Vagina (tissue), 2 donors: ENCODE results near the gene TECPR1. TPM values are rescaled to one million over a fixed set of nuclear protein-coding genes. Genes with fewer than 3 reads are reported as not detected.

Experiments used
- DNase-seq, 2 donors: peaks; one replicate each; pipeline ENCODE4 v3.0.0-alpha.2; 2017; ENCODE audit errors: extremely low spot score in 2 of 2
- H3K27ac ChIP-seq: fragments of 200-600 bp; sonication (generic); one replicate; pipeline ENCODE4 v1.5.1; 2019
- H3K27me3 ChIP-seq: fragments of 200-600 bp; sonication (generic); one replicate; pipeline ENCODE4 v1.5.1; 2019
- H3K36me3 ChIP-seq, 2 donors: fragments of 200-600 bp; sonication (generic); one replicate each; pipeline ENCODE4 v1.5.1; 2017 to 2019
- H3K4me1 ChIP-seq: fragments of 200-600 bp; sonication (generic); one replicate; pipeline ENCODE4 v1.5.1; 2019
- H3K4me3 ChIP-seq, 2 donors: fragments of 200-600 bp; sonication (generic); 1 replicate in 1 of 2; 2 replicates in 1 of 2; pipeline ENCODE4 v1.5.1; 2016 to 2019
- H3K9me3 ChIP-seq: fragments of 200-600 bp; sonication (generic); one replicate; pipeline ENCODE4 v1.5.1; 2019
- POLR2A ChIP-seq, 2 donors: fragments of 450-650 bp; IDR thresholded peaks; one replicate each; pipeline ENCODE4 v1.6.1; 2017; ENCODE audit warnings: antibody characterized with exemption in 2 of 2, mild to moderate bottlenecking in 2 of 2, moderate library complexity in 2 of 2
- POLR2AphosphoS5 ChIP-seq, 2 donors: sonication (generic); formaldehyde crosslinking; IDR thresholded peaks; one replicate each; pipeline ENCODE4 v1.9.0; 2017; ENCODE audit warnings: antibody characterized with exemption in 2 of 2, mild to moderate bottlenecking in 2 of 2, low read depth in 1 of 2; ENCODE audit not compliant: insufficient read depth in 1 of 2
- intact Hi-C: fragments of 100-400 bp; cut with DNase I; formaldehyde crosslinking; loops from one replicate; pipeline ENCODE4 v1.15.1; 2023
- total RNA-seq: library from RNA; depleted of rRNA; stranded (reverse); fragments of >200 nt; gene quantifications from one replicate; pipeline ENCODE4 v1.2.3, GENCODE V29; 2016
- TF ChIP-seq, protein P1 (sequence below), 3 experiments: fragments of 450-650 bp in 2 of 3; fragments of 200-600 bp in 1 of 3; sonication (generic) in 1 of 3; IDR thresholded peaks; one replicate each; pipeline ENCODE4 v1.5.1; 2017 to 2019; ENCODE audit warnings: antibody characterized with exemption in 3 of 3, mild to moderate bottlenecking in 2 of 3, moderate library complexity in 2 of 3

TECPR1 gene
- total RNA-seq, 1 donor from 2014 or later = 19.6 TPM

DNA sequence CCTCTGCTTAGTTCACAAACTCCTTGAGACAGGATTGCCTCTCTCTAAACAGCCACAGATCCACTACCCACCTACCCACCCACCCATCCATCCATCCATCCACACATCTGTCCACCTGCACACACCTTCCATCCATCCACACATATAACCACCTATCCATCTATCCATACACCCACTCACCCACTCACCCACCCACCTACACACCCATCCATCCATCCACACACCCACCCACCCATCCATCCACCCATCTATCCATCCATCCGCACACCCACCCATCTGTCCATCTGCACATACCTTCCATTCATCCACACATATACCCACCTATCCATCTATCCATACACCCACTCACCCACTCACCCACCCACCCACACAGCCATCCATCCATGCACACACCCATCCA, 9.7 kb downstream of the TECPR1 start:
- no peak overlapping the region for H3K27ac ChIP-seq
- H3K4me1 ChIP-seq = no peaks in the 10 kb centered on the region
- TF ChIP-seq POLR2AphosphoS5 (IDR thresholded peaks at IDR 0.05; ENCODE audit: insufficient read depth in 1 of 2, low read depth in 1 of 2) = no peak
- TF ChIP-seq, protein P1, sequence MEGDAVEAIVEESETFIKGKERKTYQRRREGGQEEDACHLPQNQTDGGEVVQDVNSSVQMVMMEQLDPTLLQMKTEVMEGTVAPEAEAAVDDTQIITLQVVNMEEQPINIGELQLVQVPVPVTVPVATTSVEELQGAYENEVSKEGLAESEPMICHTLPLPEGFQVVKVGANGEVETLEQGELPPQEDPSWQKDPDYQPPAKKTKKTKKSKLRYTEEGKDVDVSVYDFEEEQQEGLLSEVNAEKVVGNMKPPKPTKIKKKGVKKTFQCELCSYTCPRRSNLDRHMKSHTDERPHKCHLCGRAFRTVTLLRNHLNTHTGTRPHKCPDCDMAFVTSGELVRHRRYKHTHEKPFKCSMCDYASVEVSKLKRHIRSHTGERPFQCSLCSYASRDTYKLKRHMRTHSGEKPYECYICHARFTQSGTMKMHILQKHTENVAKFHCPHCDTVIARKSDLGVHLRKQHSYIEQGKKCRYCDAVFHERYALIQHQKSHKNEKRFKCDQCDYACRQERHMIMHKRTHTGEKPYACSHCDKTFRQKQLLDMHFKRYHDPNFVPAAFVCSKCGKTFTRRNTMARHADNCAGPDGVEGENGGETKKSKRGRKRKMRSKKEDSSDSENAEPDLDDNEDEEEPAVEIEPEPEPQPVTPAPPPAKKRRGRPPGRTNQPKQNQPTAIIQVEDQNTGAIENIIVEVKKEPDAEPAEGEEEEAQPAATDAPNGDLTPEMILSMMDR (IDR thresholded peaks at IDR 0.05) = no peak
- no peak for TF ChIP-seq POLR2A (IDR thresholded peaks at IDR 0.05)
- no peak overlapping the region for H3K4me3 ChIP-seq
- no peak for DNase-seq
- intact Hi-C loops = no loop called here
- H3K36me3 ChIP-seq = peaks cover 0 to 32% of the 10 kb centered on the region in 2 donors
- H3K27me3 ChIP-seq = no peaks in the 10 kb centered on the region
- no peaks in the 10 kb centered on the region for H3K9me3 ChIP-seq

DNA sequence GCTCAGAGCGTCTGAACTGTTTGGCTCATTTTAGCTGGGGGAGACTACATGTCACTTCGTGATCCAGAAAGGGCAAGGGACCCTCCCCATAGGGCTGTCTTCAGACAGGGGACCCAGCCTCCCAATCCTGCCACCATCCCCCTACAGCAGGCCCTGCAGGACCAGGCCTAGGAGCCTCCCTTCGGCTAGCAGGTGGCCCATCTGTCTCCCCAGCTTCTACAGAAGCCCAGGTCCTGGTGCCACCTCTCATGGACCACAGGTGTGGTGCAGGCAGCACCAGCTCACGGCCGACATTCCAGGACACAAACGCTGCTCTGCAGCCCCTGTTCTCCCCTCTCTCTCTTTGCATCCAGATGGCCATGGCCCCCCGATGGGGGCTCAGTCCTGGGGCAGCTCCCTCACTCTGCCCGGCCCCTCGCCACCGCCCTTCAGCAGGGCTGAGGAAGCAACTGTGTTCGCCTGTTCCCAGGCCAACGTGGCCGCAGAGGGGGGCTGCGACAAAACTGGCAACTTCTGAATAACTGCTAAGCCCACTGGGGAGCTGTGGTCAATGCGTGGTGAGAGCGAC, 10.3 kb downstream of the TECPR1 start:
- intact Hi-C loops = no loop called here
- no peak for DNase-seq
- H3K9me3 ChIP-seq = no peaks in the 10 kb centered on the region
- TF ChIP-seq, protein P1 (IDR thresholded peaks at IDR 0.05) = no peak
- TF ChIP-seq POLR2A (IDR thresholded peaks at IDR 0.05) (no peak), POLR2AphosphoS5 (IDR thresholded peaks at IDR 0.05; ENCODE audit: insufficient read depth in 1 of 2, low read depth in 1 of 2) (no peak)
- no peaks in the 10 kb centered on the region for H3K4me1 ChIP-seq
- H3K4me3 ChIP-seq = no peak overlapping the region
- H3K27ac ChIP-seq = no peak overlapping the region
- peaks cover 0 to 32% of the 10 kb centered on the region in 2 donors for H3K36me3 ChIP-seq
- no peaks in the 10 kb centered on the region for H3K27me3 ChIP-seq

DNA sequence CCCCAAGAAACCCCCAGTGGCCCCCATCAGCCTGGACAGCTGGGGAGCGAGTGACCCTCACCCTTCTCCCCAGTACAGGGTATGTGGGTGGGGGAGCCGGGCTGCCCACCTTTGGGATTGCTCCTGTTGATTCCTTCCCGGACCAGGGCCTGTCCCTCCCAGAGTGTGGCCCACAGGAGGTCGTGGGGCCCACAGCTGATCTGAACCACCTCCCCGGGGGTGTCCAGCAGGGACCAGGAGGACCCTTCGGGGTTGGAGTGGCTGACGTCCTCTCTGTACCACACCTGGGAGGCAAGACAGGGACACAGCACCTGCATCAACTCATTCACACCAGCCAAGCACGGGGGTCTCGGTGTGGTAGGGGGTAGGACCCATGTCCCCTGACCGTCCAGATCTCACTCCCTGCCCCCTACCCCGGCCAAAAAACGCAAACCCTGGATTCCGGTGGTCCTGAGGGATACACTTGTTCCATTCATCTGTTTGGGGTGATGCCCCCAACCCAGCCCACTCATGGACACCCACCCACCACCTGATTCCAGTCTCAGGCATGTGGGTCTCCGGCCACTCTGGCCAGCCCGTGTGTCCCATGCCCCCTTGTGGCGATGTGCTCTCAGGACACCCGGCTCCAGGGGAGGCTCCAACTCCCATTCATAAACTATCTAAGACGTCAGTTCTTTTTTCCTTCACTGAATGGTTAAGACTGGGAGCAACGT, 10.9 kb downstream of the TECPR1 start:
- DNase-seq = peak in 1 of 2 donors; percentile 72
- peaks cover 0 to 35% of the 10 kb centered on the region in 2 donors for H3K36me3 ChIP-seq
- intact Hi-C loops = no loop called here
- no peaks in the 10 kb centered on the region for H3K27me3 ChIP-seq
- H3K9me3 ChIP-seq = no peaks in the 10 kb centered on the region
- H3K27ac ChIP-seq = no peak overlapping the region
- H3K4me1 ChIP-seq = no peaks in the 10 kb centered on the region
- TF ChIP-seq, protein P1 (IDR thresholded peaks at IDR 0.05) = peak in 1 of 3 experiments; percentile 21
- TF ChIP-seq POLR2A (IDR thresholded peaks at IDR 0.05) (no peak), POLR2AphosphoS5 (IDR thresholded peaks at IDR 0.05; ENCODE audit: insufficient read depth in 1 of 2, low read depth in 1 of 2) (no peak)
- no peak overlapping the region for H3K4me3 ChIP-seq

DNA sequence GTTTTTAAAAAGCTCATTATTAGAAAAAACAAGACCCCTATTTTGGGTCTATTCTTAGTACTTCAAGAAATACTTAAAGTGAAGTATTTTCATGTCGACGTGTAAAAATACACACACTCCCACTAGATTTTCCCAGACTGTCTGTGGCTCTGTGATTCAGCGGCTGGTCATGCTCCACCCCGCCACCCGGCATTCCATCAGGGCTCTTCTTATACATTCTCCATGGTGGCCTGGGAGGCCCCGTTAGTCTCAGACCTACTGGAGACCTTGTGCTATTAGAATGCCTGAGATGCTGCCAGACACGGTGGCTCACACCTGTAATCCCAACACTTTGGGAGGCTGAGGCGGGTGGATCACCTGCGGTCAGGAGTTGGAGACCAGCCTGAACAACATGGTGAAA, 13.1 kb downstream of the TECPR1 start:
- no peak overlapping the region for H3K4me3 ChIP-seq
- no peak for TF ChIP-seq POLR2A (IDR thresholded peaks at IDR 0.05)
- TF ChIP-seq POLR2AphosphoS5 (IDR thresholded peaks at IDR 0.05; ENCODE audit: insufficient read depth in 1 of 2, low read depth in 1 of 2) = no peak
- TF ChIP-seq, protein P1 (IDR thresholded peaks at IDR 0.05) = no peak
- peaks cover 0 to 19% of the 10 kb centered on the region in 2 donors for H3K36me3 ChIP-seq

DNA sequence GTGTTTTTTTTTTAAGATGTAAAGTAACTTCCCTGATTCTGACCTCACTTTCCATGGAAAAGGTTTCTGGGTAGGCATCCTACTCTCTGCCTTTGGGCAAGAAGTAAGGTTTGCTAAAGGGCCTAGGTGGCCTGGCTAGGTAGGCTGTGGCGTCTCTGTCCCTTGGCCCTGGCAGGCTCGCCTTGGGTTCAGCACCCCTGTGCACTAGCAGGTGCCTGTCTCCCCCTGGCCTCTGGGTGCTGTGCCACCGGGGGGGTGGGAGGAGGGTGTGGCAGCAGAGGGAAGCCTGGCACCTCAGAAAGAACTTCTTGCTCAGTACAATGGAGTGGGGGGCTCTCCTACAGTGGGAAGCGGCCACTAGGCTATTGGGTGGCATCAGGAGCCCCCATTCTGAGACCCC, 14.0 kb downstream of the TECPR1 start:
- TF ChIP-seq POLR2AphosphoS5 (IDR thresholded peaks at IDR 0.05; ENCODE audit: insufficient read depth in 1 of 2, low read depth in 1 of 2) (no peak), POLR2A (IDR thresholded peaks at IDR 0.05) (no peak)
- TF ChIP-seq, protein P1 (IDR thresholded peaks at IDR 0.05) = no peak
- no peak for DNase-seq
- no peak overlapping the region for H3K27ac ChIP-seq
- H3K4me1 ChIP-seq = no peaks in the 10 kb centered on the region
- no peaks in the 10 kb centered on the region for H3K9me3 ChIP-seq
- no peaks in the 10 kb centered on the region for H3K27me3 ChIP-seq
- intact Hi-C loops = no loop called here
- H3K4me3 ChIP-seq = no peak overlapping the region
- H3K36me3 ChIP-seq = peaks cover 0 to 26% of the 10 kb centered on the region in 2 donors

More for the DNA sequence above, 13.1 kb downstream of the TECPR1 start:
- H3K9me3 ChIP-seq = no peaks in the 10 kb centered on the region
- intact Hi-C loops = no loop called here
- DNase-seq = no peak
- H3K27ac ChIP-seq = no peak overlapping the region
- H3K4me1 ChIP-seq = no peaks in the 10 kb centered on the region
- H3K27me3 ChIP-seq = no peaks in the 10 kb centered on the region
